Astrocyte (in vitro differentiated cells and primary cell): ENCODE results near the gene SKIL. TPM values are rescaled to one million over a fixed set of nuclear protein-coding genes. Genes with fewer than 3 reads are reported as not detected.
A peak's percentile ranks its signal among the peaks of the same experiment; 100 is the strongest.

Source experiments
- DNase-seq: peaks from one replicate; pipeline ENCODE4 v3.0.0-alpha.2; 2010; ENCODE audit warnings: low read depth
- FAIRE-seq: peaks from 2 replicates; lab custom pipeline; 2011; peaks lifted over from hg19 to GRCh38; lab: Jason Lieb, UNC
- H2AFZ ChIP-seq: 2 replicates; pipeline ENCODE4 v1.6.0; 2012; ENCODE audit warnings: low read depth, low read length, inconsistent platforms
- H3K27ac ChIP-seq: 2 replicates; pipeline ENCODE4 v1.5.1; 2011; ENCODE audit warnings: low read depth, low read length, inconsistent platforms
- H3K27me3 ChIP-seq: 2 replicates; pipeline ENCODE4 v1.6.0; 2011; ENCODE audit warnings: low read length, inconsistent platforms; ENCODE audit not compliant: insufficient read depth
- H3K36me3 ChIP-seq: 2 replicates; pipeline ENCODE4 v1.5.1; 2011; ENCODE audit warnings: low read length, inconsistent platforms; ENCODE audit not compliant: insufficient read depth
- H3K4me1 ChIP-seq: 2 replicates; pipeline ENCODE4 v1.5.1; 2011; ENCODE audit warnings: low read length, inconsistent platforms; ENCODE audit not compliant: insufficient read depth
- H3K4me2 ChIP-seq: 2 replicates; pipeline ENCODE4 v1.6.0; 2012; ENCODE audit warnings: low read length, inconsistent platforms
- H3K4me3 ChIP-seq: 2 replicates; pipeline ENCODE4 v1.5.1; 2011; ENCODE audit warnings: low read depth, mild to moderate bottlenecking, low read length, inconsistent platforms; ENCODE audit not compliant: insufficient read depth
- H3K79me2 ChIP-seq: 2 replicates; pipeline ENCODE4 v1.6.0; 2012; ENCODE audit warnings: mild to moderate bottlenecking, low read length, inconsistent platforms; ENCODE audit not compliant: insufficient read depth
- H3K9ac ChIP-seq: 2 replicates; pipeline ENCODE4 v1.6.0; 2012; ENCODE audit warnings: mild to moderate bottlenecking, low read length, inconsistent platforms
- H3K9me3 ChIP-seq: 2 replicates; pipeline ENCODE4 v1.5.1; 2012; ENCODE audit warnings: low read depth, mild to moderate bottlenecking, low read length, inconsistent platforms; ENCODE audit not compliant: insufficient read depth
- H4K20me1 ChIP-seq: 2 replicates; pipeline ENCODE4 v1.6.0; 2012; ENCODE audit warnings: low read length, inconsistent platforms; ENCODE audit not compliant: insufficient read depth
- H3K27ac Mint-ChIP-seq: one replicate; pipeline ENCODE4 v1.8.0; 2021; ENCODE audit warnings: mild to moderate bottlenecking, mixed read lengths; ENCODE audit not compliant: unreplicated experiment
- H3K27me3 Mint-ChIP-seq: one replicate; pipeline ENCODE4 v1.8.0; 2021; ENCODE audit warnings: low read depth, mixed read lengths; ENCODE audit not compliant: unreplicated experiment
- H3K36me3 Mint-ChIP-seq: one replicate; pipeline ENCODE4 v1.8.0; 2021; ENCODE audit warnings: low read depth, mixed read lengths; ENCODE audit not compliant: unreplicated experiment
- H3K4me1 Mint-ChIP-seq: one replicate; pipeline ENCODE4 v1.8.0; 2021; ENCODE audit warnings: low read depth, mixed read lengths; ENCODE audit not compliant: unreplicated experiment
- H3K4me3 Mint-ChIP-seq: one replicate; pipeline ENCODE4 v1.8.0; 2021; ENCODE audit warnings: mild to moderate bottlenecking, moderate library complexity, mixed read lengths; ENCODE audit not compliant: unreplicated experiment
- H3K9me3 Mint-ChIP-seq: one replicate; pipeline ENCODE4 v1.8.0; 2021; ENCODE audit warnings: mild to moderate bottlenecking, mixed read lengths; ENCODE audit not compliant: unreplicated experiment
- EZH2 ChIP-seq: IDR thresholded peaks from 2 replicates; pipeline ENCODE4 v1.6.1; 2012; ENCODE audit warnings: mild to moderate bottlenecking, low read length, inconsistent platforms; ENCODE audit not compliant: insufficient read depth
- total RNA-seq: library from RNA; stranded (reverse); gene quantifications from 2 replicates; pipeline ENCODE4 v1.2.1, GENCODE V29; 2021
- TF ChIP-seq, protein P1 (sequence below): IDR thresholded peaks from 2 replicates; pipeline ENCODE4 v1.5.1; 2011; ENCODE audit warnings: low read depth, mild to moderate bottlenecking, inconsistent platforms, low read length, moderate library complexity; ENCODE audit not compliant: insufficient read depth

The SKIL gene
- total RNA-seq, 1 donor from 2014 or later = 156 TPM

DNA sequence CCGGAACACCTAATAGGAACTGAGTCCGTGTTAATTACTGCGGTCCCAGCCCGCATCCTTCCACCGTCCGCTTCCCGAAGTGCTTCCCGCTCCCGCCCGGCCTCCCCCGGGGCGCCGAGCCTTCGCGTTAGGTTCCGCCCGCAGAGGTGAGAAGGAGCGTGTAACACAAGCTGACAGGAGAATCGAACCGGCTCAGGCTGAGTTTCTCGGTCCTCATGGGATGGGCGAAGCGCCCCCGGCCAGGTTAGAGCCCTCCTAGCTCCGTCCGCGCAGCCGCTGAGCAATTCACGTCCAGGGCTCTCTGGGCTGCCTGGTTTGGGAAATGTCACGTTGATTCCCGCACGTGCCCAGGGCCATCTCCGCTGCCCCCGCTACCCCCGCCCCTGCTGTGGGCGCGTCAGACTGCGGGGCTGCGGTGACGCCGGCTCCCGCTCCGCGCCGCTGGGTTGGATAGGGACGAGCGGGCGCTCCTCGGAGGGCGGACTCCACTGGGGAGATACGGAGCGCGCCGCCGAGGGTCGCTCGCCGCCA lies 62.1 kb downstream of the SKIL start:
- Mint-ChIP-seq H3K27ac (no peak overlapping the region), H3K4me3 (no peak overlapping the region), H3K36me3 (peaks cover 23% of the 10 kb centered on the region), H3K4me1 (peaks cover 1% of the 10 kb centered on the region), H3K27me3 (peaks cover 57% of the 10 kb centered on the region), H3K9me3 (peaks cover 11% of the 10 kb centered on the region)
- FAIRE-seq = no peak
- peak; percentile 29 for DNase-seq
- Histone ChIP-seq H3K4me2 (peak overlapping the region; percentile 89), H3K79me2 (peaks cover 2% of the 10 kb centered on the region), H3K9me3 (no peaks in the 10 kb centered on the region), H3K36me3 (no peaks in the 10 kb centered on the region), H3K4me3 (peak overlapping the region; percentile 70), H3K27ac (peak overlapping the region; percentile 7), H3K4me1 (peaks cover 12% of the 10 kb centered on the region), H4K20me1 (no peaks in the 10 kb centered on the region), H3K9ac (peak overlapping the region; percentile 70), H2AFZ (peak overlapping the region; percentile 82), H3K27me3 (no peaks in the 10 kb centered on the region)
- TF ChIP-seq, protein P1, sequence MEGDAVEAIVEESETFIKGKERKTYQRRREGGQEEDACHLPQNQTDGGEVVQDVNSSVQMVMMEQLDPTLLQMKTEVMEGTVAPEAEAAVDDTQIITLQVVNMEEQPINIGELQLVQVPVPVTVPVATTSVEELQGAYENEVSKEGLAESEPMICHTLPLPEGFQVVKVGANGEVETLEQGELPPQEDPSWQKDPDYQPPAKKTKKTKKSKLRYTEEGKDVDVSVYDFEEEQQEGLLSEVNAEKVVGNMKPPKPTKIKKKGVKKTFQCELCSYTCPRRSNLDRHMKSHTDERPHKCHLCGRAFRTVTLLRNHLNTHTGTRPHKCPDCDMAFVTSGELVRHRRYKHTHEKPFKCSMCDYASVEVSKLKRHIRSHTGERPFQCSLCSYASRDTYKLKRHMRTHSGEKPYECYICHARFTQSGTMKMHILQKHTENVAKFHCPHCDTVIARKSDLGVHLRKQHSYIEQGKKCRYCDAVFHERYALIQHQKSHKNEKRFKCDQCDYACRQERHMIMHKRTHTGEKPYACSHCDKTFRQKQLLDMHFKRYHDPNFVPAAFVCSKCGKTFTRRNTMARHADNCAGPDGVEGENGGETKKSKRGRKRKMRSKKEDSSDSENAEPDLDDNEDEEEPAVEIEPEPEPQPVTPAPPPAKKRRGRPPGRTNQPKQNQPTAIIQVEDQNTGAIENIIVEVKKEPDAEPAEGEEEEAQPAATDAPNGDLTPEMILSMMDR = no peak
- no peak for TF ChIP-seq EZH2

DNA sequence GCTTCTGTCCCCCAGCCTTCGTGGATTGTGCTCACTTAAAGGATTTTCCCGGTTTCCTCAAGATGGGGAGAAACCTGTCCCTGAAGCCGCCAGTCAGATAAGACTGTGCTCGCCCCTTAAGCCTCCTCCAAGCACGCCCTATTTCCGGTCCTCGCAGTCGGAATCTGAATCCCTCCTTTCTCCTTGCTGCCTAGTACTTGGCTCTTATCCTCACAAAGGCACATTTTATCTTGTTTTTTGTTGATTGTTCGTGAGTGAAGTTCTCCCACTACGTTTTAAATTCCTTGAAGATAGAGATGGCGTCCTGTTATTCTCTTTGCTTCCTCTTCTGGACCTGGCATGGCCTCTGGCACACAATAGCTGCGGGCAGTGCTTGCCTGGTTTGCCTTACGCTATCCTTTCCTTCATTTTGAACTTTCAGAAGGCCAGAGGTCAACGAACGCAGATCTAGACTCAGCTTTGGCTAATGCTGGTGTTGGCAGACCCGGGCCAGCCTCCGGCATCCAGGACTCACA lies 62.8 kb downstream of the SKIL start:
- Histone ChIP-seq H2AFZ (peak overlapping the region; percentile 82), H3K9me3 (no peaks in the 10 kb centered on the region), H3K36me3 (no peaks in the 10 kb centered on the region), H3K9ac (peak overlapping the region; percentile 70), H3K4me3 (peak overlapping the region; percentile 70), H3K27ac (no peak overlapping the region), H3K4me2 (peak overlapping the region; percentile 89), H4K20me1 (no peaks in the 10 kb centered on the region), H3K79me2 (peaks cover 2% of the 10 kb centered on the region), H3K27me3 (no peaks in the 10 kb centered on the region), H3K4me1 (peaks cover 10% of the 10 kb centered on the region)
- no peaks in the 10 kb centered on the region for H3K4me1 Mint-ChIP-seq
- TF ChIP-seq EZH2 = no peak
- no peak overlapping the region for H3K27ac Mint-ChIP-seq
- FAIRE-seq = no peak
- peaks cover 28% of the 10 kb centered on the region for H3K36me3 Mint-ChIP-seq
- peak; percentile 42 for DNase-seq
- H3K9me3 Mint-ChIP-seq = peaks cover 11% of the 10 kb centered on the region
- peaks cover 65% of the 10 kb centered on the region for H3K27me3 Mint-ChIP-seq
- H3K4me3 Mint-ChIP-seq = no peak overlapping the region

DNA sequence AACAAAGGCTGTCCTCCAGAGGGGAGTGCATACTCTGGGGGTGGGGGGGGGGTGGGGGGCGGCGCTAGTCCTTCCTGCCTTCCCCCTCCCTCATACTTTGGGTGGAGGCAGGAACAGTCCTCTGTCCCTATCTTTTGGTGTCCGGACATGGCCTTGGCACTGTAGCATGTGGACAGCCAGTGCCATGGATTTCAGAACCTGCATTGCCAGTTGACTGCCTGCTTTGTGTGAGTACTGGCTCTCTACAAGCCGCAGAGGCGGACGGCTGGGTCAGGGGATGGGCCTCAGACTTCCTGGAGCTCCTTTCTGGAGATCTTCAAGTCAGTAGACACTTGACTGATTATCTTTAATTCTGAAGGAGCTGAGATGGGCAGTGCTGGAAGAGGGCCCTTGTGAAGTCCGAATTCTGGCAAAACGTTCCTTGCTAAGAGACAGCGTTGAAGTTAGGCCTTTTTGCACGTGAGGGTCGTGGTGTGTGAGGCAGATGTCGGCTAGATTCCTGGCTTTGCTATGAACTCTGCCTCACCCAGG lies 63.7 kb downstream of the SKIL start:
- H3K9me3 Mint-ChIP-seq = peaks cover 11% of the 10 kb centered on the region

More for the DNA sequence above, 63.7 kb downstream of the SKIL start:
- H3K4me1 ChIP-seq = peaks cover 16% of the 10 kb centered on the region
- no peaks in the 10 kb centered on the region for H4K20me1 ChIP-seq
- H3K9ac ChIP-seq = no peak overlapping the region
- H3K36me3 ChIP-seq = no peaks in the 10 kb centered on the region
- peak overlapping the region; percentile 29 for H3K4me3 ChIP-seq
- no peak overlapping the region for H3K4me3 Mint-ChIP-seq
- FAIRE-seq (no peak), DNase-seq (peak; percentile 30)
- no peak overlapping the region for H2AFZ ChIP-seq
- H3K36me3 Mint-ChIP-seq = peaks cover 35% of the 10 kb centered on the region
- H3K27me3 ChIP-seq = no peaks in the 10 kb centered on the region
- H3K79me2 ChIP-seq = peaks cover 2% of the 10 kb centered on the region
- no peaks in the 10 kb centered on the region for H3K4me1 Mint-ChIP-seq
- no peak overlapping the region for H3K27ac Mint-ChIP-seq
- H3K27me3 Mint-ChIP-seq = peaks cover 70% of the 10 kb centered on the region
- no peaks in the 10 kb centered on the region for H3K9me3 ChIP-seq
- H3K4me2 ChIP-seq = peak overlapping the region; percentile 55
- no peak for TF ChIP-seq EZH2
- TF ChIP-seq, protein P1 = no peak
- H3K27ac ChIP-seq = no peak overlapping the region
